B cell (primary cell): Measurements from ENCODE around the gene TBPL2. TPM values are rescaled to one million over a fixed set of nuclear protein-coding genes. Genes with fewer than 3 reads are reported as not detected.
"Not testable (repeated sequence)": the region's sequence is repeated elsewhere in the genome, so short reads cannot be mapped to it uniquely, and the experiment has no call there.

Experiments used
- ATAC-seq: fragments of 200-7000 bp; cut with Tn5 transposase; one replicate; pipeline ENCODE4 v1.10.0; 2021; ENCODE audit warnings: low read depth, mild to moderate bottlenecking, moderate number of reproducible peaks, moderate library complexity
- CTCF ChIA-PET: fragments of 350-600 bp; sonication (Branson Sonifier 250); formaldehyde crosslinking; loops from one replicate; lab custom pipeline; 2021; ENCODE audit warnings: antibody characterized with exemption, inconsistent platforms; lab: Charles Lee
- POLR2A ChIA-PET: fragments of 350-600 bp; sonication (Branson Sonifier 250); formaldehyde crosslinking; loops from one replicate; lab custom pipeline; 2021; ENCODE audit warnings: antibody characterized with exemption; lab: Charles Lee
- DNase-seq: peaks from one replicate; pipeline ENCODE4 v3.0.0; 2013
- H2AFZ ChIP-seq: 2 replicates; pipeline ENCODE4 v1.6.1; 2012; ENCODE audit warnings: mild to moderate bottlenecking, low read depth, low read length; ENCODE audit not compliant: insufficient read depth, poor library complexity, severe bottlenecking
- H3K27ac ChIP-seq, 2 donors: 1 replicate in 1 of 2; 2 replicates in 1 of 2; pipeline ENCODE4 v1.5.1; 2012 to 2013; ENCODE audit warnings: low read length in 2 of 2, mild to moderate bottlenecking in 2 of 2, moderate library complexity in 1 of 2
- H3K27me3 ChIP-seq, 4 experiments: fragments of 200-600 bp in 1 of 4; sonication (generic) in 1 of 4; replicated peaks in 1 of 4; 1 replicate in 2 of 4; 2 replicates in 2 of 4; pipeline versions ENCODE4 v1.6.1 to v1.7.0; 2013 to 2016; ENCODE audit warnings: low read length in 3 of 4, mild to moderate bottlenecking in 2 of 4, mixed read lengths in 1 of 4, moderate library complexity in 1 of 4; ENCODE audit not compliant: insufficient read depth in 4 of 4, control insufficient read depth in 3 of 4; ENCODE audit errors: control extremely low read depth in 1 of 4
- H3K36me3 ChIP-seq, 2 experiments: replicated peaks in 1 of 2; 1 replicate in 1 of 2; 2 replicates in 1 of 2; pipeline versions ENCODE4 v1.6.1 to v1.7.1; 2013; ENCODE audit warnings: low read length in 1 of 2; ENCODE audit not compliant: insufficient read depth in 2 of 2, control insufficient read depth in 1 of 2; ENCODE audit errors: control extremely low read depth in 1 of 2, extremely low read depth in 1 of 2
- H3K4me1 ChIP-seq, 2 donors: fragments of 200-600 bp in 1 of 2; sonication (generic) in 1 of 2; 1 replicate in 1 of 2; 2 replicates in 1 of 2; pipeline versions ENCODE4 v1.5.1 to v1.6.1; 2013 to 2017; ENCODE audit warnings: low read length in 2 of 2; ENCODE audit not compliant: control insufficient read depth in 2 of 2, insufficient read depth in 2 of 2
- H3K4me2 ChIP-seq: replicated peaks from 2 replicates; pipeline ENCODE3; 2012; ENCODE audit warnings: mild to moderate bottlenecking, low read depth, low read length; ENCODE audit not compliant: poor library complexity, severe bottlenecking
- H3K4me3 ChIP-seq, 5 experiments: fragments of 200-600 bp in 1 of 5; sonication (generic) in 1 of 5; 1 replicate in 3 of 5; 2 replicates in 2 of 5; pipeline versions ENCODE4 v1.5.1 to v1.7.0; 2011 to 2016; ENCODE audit warnings: low read length in 4 of 5, mild to moderate bottlenecking in 4 of 5, low read depth in 2 of 5, control low read depth in 1 of 5, moderate library complexity in 1 of 5; ENCODE audit not compliant: insufficient read depth in 1 of 5; ENCODE audit errors: control extremely low read depth in 1 of 5, extremely low read depth in 1 of 5
- H3K79me2 ChIP-seq: fragments of 200-600 bp; sonication (generic); one replicate; pipeline ENCODE4 v1.6.0; 2016; ENCODE audit warnings: low read length; ENCODE audit not compliant: control insufficient read depth, insufficient read depth
- H3K9ac ChIP-seq: fragments of 200-600 bp; sonication (generic); 2 replicates; pipeline ENCODE4 v1.6.1; 2017; ENCODE audit warnings: mild to moderate bottlenecking, low read length, moderate library complexity
- H3K9me3 ChIP-seq, 3 donors: one replicate each; pipeline versions ENCODE4 v1.6.1 to v1.7.1; 2013; ENCODE audit warnings: low read length in 2 of 3; ENCODE audit not compliant: control insufficient read depth in 2 of 3, insufficient read depth in 1 of 3; ENCODE audit errors: control extremely low read depth in 1 of 3
- H4K20me1 ChIP-seq: 2 replicates; pipeline ENCODE4 v1.6.0; 2012; ENCODE audit warnings: mild to moderate bottlenecking, low read length; ENCODE audit not compliant: insufficient read depth, control insufficient read depth, poor library complexity, severe bottlenecking
- H3K27ac Mint-ChIP-seq: one replicate; pipeline ENCODE4 v1.8.0; 2021; ENCODE audit warnings: mixed read lengths
- H3K27me3 Mint-ChIP-seq: one replicate; pipeline ENCODE4 v1.8.0; 2021; ENCODE audit warnings: mixed read lengths
- H3K4me1 Mint-ChIP-seq: one replicate; pipeline ENCODE4 v1.8.0; 2021; ENCODE audit warnings: mixed read lengths
- H3K4me3 Mint-ChIP-seq: one replicate; pipeline ENCODE4 v1.8.0; 2021; ENCODE audit warnings: mixed read lengths
- H3K9me3 Mint-ChIP-seq: one replicate; pipeline ENCODE4 v1.8.0; 2022; ENCODE audit warnings: mixed read lengths; ENCODE audit not compliant: insufficient read depth
- EZH2 ChIP-seq: IDR thresholded peaks from 2 replicates; pipeline ENCODE4 v1.6.1; 2012; ENCODE audit warnings: borderline replicate concordance, low read depth, mild to moderate bottlenecking, moderate library complexity, low read length; ENCODE audit not compliant: insufficient read depth, poor library complexity, severe bottlenecking
- WGBS: methylation state at CpG from one replicate; pipeline ENCODE4 v1.1.5; 2013; ENCODE audit warnings: missing lambda C conversion rate; ENCODE audit not compliant: insufficient coverage; 5-methylcytosine and 5-hydroxymethylcytosine counted together
- intact Hi-C: fragments of 100-400 bp; cut with micrococcal nuclease; formaldehyde crosslinking; loops from one replicate; pipeline ENCODE4 v1.10.0; 2022
- polyA plus RNA-seq: library from polyadenylated mRNA; depleted of rRNA; stranded (reverse); fragments of >200 nt; gene quantifications from 2 replicates; pipeline ENCODE4 v1.2.3, GENCODE V29; 2012
- total RNA-seq, 2 donors: library from RNA; stranded (reverse); fragments of 120-200 nt in 1 of 2; gene quantifications; 1 replicate in 1 of 2; 2 replicates in 1 of 2; pipeline versions ENCODE4 v1.2.3 to v1.2.4, GENCODE V29; 2013 to 2022
- TF ChIP-seq, protein P1 (sequence below): fragments of 200-600 bp; IDR thresholded peaks from one replicate; pipeline ENCODE4 v1.8.0; 2022; ENCODE audit warnings: antibody characterized with exemption, mild to moderate bottlenecking

TBPL2 gene
- total and polyA plus RNA-seq, 2 donors (not counting 1 experiment from before 2014, with no cell fraction given), result not detected

DNA sequence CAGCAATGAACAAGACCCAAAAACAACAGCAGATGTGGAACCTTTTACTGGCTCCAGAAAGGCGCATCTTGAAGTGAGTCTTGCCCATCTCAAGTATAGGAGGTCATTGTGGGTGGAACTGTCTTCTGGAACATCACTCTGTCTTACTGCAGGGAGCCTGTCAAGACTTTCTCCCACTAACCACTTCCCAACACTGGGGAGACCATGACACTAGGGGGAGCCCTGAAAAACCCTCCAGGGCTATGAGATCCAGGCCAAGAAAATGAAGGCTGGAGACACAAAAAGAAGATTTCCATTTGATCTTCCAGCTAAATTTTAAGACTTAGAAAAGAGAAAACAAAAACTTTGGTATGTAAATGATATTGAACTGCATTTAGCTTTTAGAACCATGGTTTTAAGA is 15.3 kb downstream of the TBPL2 start:
- Histone ChIP-seq H3K4me3 (no peak overlapping the region), H3K36me3 (no peaks in the 10 kb centered on the region), H3K9me3 (no peaks in the 10 kb centered on the region), H4K20me1 (no peaks in the 10 kb centered on the region), H3K79me2 (no peaks in the 10 kb centered on the region), H3K9ac (no peak overlapping the region), H3K4me2 (no peak overlapping the region), H3K4me1 (no peaks in the 10 kb centered on the region), H2AFZ (no peak overlapping the region), H3K27me3 (no peaks in the 10 kb centered on the region), H3K27ac (no peak overlapping the region)
- TF ChIP-seq, protein P1, sequence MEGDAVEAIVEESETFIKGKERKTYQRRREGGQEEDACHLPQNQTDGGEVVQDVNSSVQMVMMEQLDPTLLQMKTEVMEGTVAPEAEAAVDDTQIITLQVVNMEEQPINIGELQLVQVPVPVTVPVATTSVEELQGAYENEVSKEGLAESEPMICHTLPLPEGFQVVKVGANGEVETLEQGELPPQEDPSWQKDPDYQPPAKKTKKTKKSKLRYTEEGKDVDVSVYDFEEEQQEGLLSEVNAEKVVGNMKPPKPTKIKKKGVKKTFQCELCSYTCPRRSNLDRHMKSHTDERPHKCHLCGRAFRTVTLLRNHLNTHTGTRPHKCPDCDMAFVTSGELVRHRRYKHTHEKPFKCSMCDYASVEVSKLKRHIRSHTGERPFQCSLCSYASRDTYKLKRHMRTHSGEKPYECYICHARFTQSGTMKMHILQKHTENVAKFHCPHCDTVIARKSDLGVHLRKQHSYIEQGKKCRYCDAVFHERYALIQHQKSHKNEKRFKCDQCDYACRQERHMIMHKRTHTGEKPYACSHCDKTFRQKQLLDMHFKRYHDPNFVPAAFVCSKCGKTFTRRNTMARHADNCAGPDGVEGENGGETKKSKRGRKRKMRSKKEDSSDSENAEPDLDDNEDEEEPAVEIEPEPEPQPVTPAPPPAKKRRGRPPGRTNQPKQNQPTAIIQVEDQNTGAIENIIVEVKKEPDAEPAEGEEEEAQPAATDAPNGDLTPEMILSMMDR, result no peak
- TF ChIP-seq EZH2, result no peak
- Mint-ChIP-seq H3K4me3 (no peak overlapping the region), H3K9me3 (no peaks in the 10 kb centered on the region), H3K4me1 (no peaks in the 10 kb centered on the region), H3K27ac (no peak overlapping the region), H3K27me3 (peaks cover 12% of the 10 kb centered on the region)
- WGBS, result no CpG with 5 or more reads among the region's 1 CpG
- CTCF ChIA-PET, result interaction anchor here (1.8 kb wide), 1 partner anchor 1049 kb away, joined by 6 read pairs; no protein-coding TSS in a partner anchor
- no peak for ATAC-seq
- intact Hi-C loops, result no loop called here
- POLR2A ChIA-PET, result no interaction called here
- DNase-seq, result no peak

DNA sequence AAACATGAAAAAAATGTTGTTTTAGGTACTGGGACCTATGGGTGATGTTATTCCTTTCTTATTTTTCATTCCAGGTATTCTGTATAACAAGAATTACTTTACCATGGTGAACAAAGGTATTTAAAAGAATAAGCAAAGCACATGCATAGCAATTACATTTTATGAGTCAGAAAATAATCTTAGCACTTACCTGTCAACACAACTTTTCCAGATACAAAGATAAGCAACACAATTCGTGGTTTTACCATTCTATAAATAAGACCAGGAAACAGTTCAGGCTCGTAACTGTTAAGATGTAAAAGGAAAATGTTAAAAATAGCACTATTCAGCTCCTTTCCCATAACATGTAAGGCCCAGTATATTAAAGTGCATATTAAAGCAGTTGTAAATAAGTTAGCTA is 16.4 kb downstream of the TBPL2 start:
- CTCF ChIA-PET, result interaction anchor here (1.8 kb wide), 1 partner anchor 1050 kb away, joined by 6 read pairs; no protein-coding TSS in a partner anchor
- DNase-seq, result no peak
- ATAC-seq, result no peak
- intact Hi-C loops, result no loop called here
- Histone ChIP-seq H3K27ac (no peak overlapping the region), H3K27me3 (no peaks in the 10 kb centered on the region), H2AFZ (no peak overlapping the region), H3K36me3 (no peaks in the 10 kb centered on the region), H3K4me2 (no peak overlapping the region), H3K79me2 (no peaks in the 10 kb centered on the region), H3K4me1 (no peaks in the 10 kb centered on the region), H3K4me3 (no peak overlapping the region), H3K9ac (no peak overlapping the region), H3K9me3 (no peaks in the 10 kb centered on the region), H4K20me1 (no peaks in the 10 kb centered on the region)
- H3K9me3 Mint-ChIP-seq, result no peaks in the 10 kb centered on the region
- TF ChIP-seq, protein P1, result no peak
- no peak for TF ChIP-seq EZH2
- POLR2A ChIA-PET, result no interaction called here
- no peaks in the 10 kb centered on the region for H3K4me1 Mint-ChIP-seq
- no CpG with 5 or more reads among the region's 2 CpGs for WGBS
- no peak overlapping the region for H3K4me3 Mint-ChIP-seq
- no peak overlapping the region for H3K27ac Mint-ChIP-seq
- H3K27me3 Mint-ChIP-seq, result peaks cover 12% of the 10 kb centered on the region

DNA sequence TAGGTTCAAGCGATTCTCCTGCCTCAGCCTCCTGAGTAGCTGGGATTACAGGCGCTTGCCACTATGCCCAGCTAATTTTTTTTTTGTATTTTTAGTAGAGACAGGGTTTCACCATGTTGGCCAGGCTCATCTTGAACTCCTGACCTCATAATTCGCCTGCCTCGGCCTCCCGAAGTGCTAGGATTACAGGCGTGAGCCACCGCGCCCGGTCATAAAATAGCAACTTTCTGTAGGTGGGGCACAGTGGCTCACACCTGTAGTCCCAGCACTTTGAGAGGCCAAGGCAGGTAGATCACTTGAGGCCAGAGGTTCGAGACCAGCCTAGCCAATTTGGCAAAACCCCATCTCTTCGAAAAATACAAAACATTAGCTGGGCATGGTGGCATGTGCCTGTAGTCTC is 18.1 kb downstream of the TBPL2 start:
- ATAC-seq, H3K27ac Mint-ChIP-seq, H3K9me3 ChIP-seq, intact Hi-C loops, H2AFZ ChIP-seq, H3K4me3 ChIP-seq, H3K4me1 ChIP-seq, POLR2A ChIA-PET, H3K79me2 ChIP-seq, H3K9ac ChIP-seq, DNase-seq, H3K27ac ChIP-seq, H4K20me1 ChIP-seq, CTCF ChIA-PET, H3K9me3 Mint-ChIP-seq, H3K36me3 ChIP-seq, H3K4me3 Mint-ChIP-seq, H3K27me3 Mint-ChIP-seq, H3K4me2 ChIP-seq, H3K4me1 Mint-ChIP-seq, H3K27me3 ChIP-seq: not testable (repeated sequence)
- WGBS, result 96% methylated on average over 7 of the region's 11 CpGs
